Measurements from ENCODE around the gene HOXA10. TPM values are rescaled to one million over a fixed set of nuclear protein-coding genes. Genes with fewer than 3 reads are reported as not detected.

Gene HOXA10
- total and polyA plus RNA-seq, 4 donors, result 0.03 to 0.70 (median 0.13) TPM

DNA sequence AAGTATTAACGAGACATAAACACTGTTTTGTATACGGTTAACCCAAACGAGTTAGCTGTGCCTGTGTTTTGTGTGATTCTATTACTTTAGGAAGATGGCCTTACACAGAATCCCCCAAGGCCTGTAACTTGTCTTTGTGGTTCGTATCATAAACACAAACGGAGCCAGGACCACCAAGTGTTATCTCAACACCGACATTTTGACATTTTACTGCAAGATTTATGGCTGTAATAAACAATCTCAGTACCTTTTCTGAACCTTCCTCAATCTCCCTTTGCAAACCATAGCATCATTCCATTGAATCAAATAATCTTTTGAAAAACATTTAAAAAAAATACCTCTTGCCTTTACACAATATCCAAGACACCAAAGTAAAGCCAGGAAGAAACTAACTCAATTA lies 41.1 kb downstream of the HOXA10 start:
- DNase-seq (ENCODE audit: low spot score), result no peak
- TF ChIP-seq TAF1 (conservative IDR thresholded peaks at IDR 0.05) (no peak), FOXA2 (IDR thresholded peaks at IDR 0.05) (no peak), JUND (IDR thresholded peaks at IDR 0.05) (no peak), SP1 (IDR thresholded peaks at IDR 0.05) (no peak), RXRA (IDR thresholded peaks at IDR 0.05) (no peak), EGR1 (IDR thresholded peaks at IDR 0.05; ENCODE audit: low read depth in 2 of 2) (no peak), FOXA1 (IDR thresholded peaks at IDR 0.05) (no peak), RAD21 (IDR thresholded peaks at IDR 0.05) (no peak), HNF4A (conservative IDR thresholded peaks at IDR 0.05) (no peak), NR2F2 (IDR thresholded peaks at IDR 0.05) (no peak), YY1 (IDR thresholded peaks at IDR 0.05) (no peak), GABPA (IDR thresholded peaks at IDR 0.05 in 1 of 2, conservative IDR thresholded peaks at IDR 0.05 in 1 of 2) (no peak), HNF4G (IDR thresholded peaks at IDR 0.05) (no peak)
- TF ChIP-seq, protein P1, sequence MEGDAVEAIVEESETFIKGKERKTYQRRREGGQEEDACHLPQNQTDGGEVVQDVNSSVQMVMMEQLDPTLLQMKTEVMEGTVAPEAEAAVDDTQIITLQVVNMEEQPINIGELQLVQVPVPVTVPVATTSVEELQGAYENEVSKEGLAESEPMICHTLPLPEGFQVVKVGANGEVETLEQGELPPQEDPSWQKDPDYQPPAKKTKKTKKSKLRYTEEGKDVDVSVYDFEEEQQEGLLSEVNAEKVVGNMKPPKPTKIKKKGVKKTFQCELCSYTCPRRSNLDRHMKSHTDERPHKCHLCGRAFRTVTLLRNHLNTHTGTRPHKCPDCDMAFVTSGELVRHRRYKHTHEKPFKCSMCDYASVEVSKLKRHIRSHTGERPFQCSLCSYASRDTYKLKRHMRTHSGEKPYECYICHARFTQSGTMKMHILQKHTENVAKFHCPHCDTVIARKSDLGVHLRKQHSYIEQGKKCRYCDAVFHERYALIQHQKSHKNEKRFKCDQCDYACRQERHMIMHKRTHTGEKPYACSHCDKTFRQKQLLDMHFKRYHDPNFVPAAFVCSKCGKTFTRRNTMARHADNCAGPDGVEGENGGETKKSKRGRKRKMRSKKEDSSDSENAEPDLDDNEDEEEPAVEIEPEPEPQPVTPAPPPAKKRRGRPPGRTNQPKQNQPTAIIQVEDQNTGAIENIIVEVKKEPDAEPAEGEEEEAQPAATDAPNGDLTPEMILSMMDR (IDR thresholded peaks at IDR 0.05; ENCODE audit: low read depth, low read length, missing input control), result no peak
- TF ChIP-seq, protein P2, sequence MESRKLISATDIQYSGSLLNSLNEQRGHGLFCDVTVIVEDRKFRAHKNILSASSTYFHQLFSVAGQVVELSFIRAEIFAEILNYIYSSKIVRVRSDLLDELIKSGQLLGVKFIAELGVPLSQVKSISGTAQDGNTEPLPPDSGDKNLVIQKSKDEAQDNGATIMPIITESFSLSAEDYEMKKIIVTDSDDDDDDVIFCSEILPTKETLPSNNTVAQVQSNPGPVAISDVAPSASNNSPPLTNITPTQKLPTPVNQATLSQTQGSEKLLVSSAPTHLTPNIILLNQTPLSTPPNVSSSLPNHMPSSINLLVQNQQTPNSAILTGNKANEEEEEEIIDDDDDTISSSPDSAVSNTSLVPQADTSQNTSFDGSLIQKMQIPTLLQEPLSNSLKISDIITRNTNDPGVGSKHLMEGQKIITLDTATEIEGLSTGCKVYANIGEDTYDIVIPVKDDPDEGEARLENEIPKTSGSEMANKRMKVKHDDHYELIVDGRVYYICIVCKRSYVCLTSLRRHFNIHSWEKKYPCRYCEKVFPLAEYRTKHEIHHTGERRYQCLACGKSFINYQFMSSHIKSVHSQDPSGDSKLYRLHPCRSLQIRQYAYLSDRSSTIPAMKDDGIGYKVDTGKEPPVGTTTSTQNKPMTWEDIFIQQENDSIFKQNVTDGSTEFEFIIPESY (IDR thresholded peaks at IDR 0.05), result no peak
- TF ChIP-seq, protein P3, sequence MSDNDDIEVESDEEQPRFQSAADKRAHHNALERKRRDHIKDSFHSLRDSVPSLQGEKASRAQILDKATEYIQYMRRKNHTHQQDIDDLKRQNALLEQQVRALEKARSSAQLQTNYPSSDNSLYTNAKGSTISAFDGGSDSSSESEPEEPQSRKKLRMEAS (IDR thresholded peaks at IDR 0.05), result no peak
- TF ChIP-seq, protein P4, sequence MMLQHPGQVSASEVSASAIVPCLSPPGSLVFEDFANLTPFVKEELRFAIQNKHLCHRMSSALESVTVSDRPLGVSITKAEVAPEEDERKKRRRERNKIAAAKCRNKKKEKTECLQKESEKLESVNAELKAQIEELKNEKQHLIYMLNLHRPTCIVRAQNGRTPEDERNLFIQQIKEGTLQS (IDR thresholded peaks at IDR 0.05), result no peak
- TF ChIP-seq, protein P5, sequence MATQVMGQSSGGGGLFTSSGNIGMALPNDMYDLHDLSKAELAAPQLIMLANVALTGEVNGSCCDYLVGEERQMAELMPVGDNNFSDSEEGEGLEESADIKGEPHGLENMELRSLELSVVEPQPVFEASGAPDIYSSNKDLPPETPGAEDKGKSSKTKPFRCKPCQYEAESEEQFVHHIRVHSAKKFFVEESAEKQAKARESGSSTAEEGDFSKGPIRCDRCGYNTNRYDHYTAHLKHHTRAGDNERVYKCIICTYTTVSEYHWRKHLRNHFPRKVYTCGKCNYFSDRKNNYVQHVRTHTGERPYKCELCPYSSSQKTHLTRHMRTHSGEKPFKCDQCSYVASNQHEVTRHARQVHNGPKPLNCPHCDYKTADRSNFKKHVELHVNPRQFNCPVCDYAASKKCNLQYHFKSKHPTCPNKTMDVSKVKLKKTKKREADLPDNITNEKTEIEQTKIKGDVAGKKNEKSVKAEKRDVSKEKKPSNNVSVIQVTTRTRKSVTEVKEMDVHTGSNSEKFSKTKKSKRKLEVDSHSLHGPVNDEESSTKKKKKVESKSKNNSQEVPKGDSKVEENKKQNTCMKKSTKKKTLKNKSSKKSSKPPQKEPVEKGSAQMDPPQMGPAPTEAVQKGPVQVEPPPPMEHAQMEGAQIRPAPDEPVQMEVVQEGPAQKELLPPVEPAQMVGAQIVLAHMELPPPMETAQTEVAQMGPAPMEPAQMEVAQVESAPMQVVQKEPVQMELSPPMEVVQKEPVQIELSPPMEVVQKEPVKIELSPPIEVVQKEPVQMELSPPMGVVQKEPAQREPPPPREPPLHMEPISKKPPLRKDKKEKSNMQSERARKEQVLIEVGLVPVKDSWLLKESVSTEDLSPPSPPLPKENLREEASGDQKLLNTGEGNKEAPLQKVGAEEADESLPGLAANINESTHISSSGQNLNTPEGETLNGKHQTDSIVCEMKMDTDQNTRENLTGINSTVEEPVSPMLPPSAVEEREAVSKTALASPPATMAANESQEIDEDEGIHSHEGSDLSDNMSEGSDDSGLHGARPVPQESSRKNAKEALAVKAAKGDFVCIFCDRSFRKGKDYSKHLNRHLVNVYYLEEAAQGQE (IDR thresholded peaks at IDR 0.05), result no peak
- no peak overlapping the region for H3K4me3 ChIP-seq (ENCODE audit: low read depth in 1 of 3, low read length in 3 of 3)
- H3K27me3 ChIP-seq (ENCODE audit: control insufficient read depth in 4 of 4, insufficient read depth in 4 of 4, low read length in 3 of 4), result peaks cover 0 to 19% (median 9%) of the 10 kb centered on the region in 4 donors
- H3K9ac ChIP-seq (ENCODE audit: low read depth in 1 of 2, low read length in 2 of 2), result no peak overlapping the region
- H3K9me3 ChIP-seq (ENCODE audit: control insufficient read depth in 4 of 4, low read length in 3 of 4), result peaks cover 0 to 2% (median 0%) of the 10 kb centered on the region in 4 donors
- no peaks in the 10 kb centered on the region for H3K36me3 ChIP-seq (ENCODE audit: control insufficient read depth in 4 of 4, insufficient read depth in 3 of 4, low read depth in 1 of 4, low read length in 3 of 4)
- 31% methylated on average over 6 of the region's 6 CpGs for WGBS
- no peak overlapping the region for H3K27ac ChIP-seq (ENCODE audit: low read depth in 1 of 2, low read length in 2 of 2)
- peaks cover 0 to 9% (median 1%) of the 10 kb centered on the region in 4 donors for H3K4me1 ChIP-seq (ENCODE audit: control insufficient read depth in 4 of 4, insufficient read depth in 4 of 4, low read length in 3 of 4)
